ENCODE measurements around the gene CCRL2.
"Not testable (repeated sequence)": the region's sequence is repeated elsewhere in the genome, so short reads cannot be mapped to it uniquely, and the experiment has no call there.

Gene CCRL2

DNA sequence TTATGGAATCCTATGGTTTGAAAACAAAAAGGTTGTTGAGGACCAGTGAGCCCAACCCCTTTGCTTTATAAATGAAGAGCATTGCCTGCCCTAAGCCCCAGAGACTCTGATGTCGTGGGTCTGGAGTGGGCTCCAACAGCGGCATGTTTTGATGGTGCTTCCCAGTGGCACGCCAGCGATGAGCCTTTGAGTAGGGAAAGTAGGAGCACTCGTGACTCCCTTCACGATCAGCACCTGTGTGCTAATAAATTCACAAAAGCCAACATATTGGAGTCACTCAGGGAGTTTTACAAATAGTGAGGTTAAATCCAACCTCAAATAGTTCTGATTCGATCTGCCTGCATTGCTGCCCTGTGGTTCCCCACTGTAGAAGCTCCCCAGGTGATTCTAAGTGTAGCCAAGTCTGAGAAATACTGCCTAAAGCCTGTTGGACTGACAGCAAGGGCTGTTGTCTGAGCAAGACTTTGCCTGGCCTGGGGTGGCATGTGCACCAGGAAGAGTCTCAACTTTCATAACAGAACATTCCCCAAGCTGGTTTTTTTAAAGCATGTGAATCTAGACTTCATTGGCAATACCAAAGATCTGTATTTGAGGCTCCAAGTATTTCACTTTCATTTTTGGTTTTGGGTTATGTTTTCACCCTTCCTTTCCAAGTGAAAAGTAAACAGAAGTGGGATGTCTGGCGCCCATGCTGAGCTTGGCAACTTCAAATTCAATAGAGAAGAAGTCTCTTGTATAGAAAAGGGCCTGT is 26.4 kb upstream of the CCRL2 start:
- no peak for DNase-seq

DNA sequence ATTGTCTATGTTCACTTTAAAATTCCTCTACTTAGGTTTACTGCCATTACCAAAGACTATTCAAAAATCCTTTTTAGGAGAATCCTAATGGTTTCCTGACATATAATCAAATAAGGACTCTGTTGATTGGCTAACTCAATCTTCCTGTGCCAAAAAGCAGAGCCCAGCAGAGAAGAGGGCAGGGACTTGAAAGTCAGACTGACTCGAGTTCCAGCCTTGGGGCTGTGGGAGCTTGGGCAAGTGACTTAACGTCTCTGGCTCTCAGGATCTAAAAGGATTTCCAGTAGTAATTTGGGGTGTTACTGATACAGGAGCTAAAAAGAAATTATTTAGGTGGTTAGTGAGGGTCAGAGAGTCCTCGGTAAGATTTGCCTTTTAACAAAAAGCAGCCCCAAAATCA is 25.4 kb upstream of the CCRL2 start:
- DNase-seq = no peak

DNA sequence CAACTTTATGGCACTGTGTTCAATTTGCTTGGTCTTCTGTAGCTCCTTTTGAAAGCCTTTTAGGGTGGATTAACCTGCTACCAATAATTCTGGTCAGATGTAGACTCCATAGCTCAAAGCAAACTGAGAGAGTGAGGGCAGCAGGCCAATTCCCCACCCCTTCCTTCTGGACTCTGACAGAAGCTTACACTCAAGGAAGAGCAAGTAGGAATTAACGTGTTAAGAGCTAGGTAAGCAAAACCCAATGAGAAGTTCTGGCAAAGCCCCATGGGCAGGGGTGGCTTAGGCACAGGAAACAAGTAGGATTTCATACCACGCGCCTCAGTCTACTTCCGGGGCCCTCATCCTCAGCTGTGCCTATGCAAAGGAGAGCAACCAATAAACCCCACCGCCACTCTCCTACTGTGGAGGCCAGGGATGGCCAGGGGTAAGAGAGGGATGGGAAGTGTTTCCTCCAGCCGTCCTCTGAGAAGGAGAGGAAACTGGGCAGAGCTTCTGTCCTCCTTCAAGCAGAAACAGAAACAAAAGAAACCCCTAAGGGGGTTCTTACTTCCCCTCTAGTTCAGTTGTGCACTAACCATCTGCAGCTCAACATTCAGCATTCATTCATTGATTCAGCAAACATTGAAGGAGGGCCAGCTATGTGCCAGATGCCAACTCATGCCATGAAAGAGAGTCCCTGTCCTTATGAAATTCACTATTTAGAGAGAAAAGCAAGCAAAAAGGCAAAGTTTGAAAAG is 23.7 kb upstream of the CCRL2 start:
- no peak for DNase-seq

DNA sequence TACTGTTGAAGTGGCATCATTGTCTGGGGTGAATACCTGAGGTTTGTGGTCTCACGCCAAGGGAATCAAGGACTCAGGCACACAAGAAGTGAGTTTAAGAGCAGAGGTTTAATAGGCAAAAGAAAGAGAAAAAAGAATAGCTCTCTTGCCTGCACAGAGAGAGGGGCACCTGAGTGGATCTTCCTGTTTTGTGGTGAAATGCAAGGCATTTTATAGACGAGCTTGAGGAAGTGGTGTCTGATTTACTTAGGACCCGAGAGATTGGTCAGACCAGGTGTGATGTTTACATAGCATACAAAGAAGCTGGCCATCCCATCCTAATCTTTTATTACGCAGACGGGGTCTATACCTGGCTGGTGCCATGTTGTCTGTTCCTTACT is 23.1 kb upstream of the CCRL2 start:
- DNase-seq = no peak

DNA sequence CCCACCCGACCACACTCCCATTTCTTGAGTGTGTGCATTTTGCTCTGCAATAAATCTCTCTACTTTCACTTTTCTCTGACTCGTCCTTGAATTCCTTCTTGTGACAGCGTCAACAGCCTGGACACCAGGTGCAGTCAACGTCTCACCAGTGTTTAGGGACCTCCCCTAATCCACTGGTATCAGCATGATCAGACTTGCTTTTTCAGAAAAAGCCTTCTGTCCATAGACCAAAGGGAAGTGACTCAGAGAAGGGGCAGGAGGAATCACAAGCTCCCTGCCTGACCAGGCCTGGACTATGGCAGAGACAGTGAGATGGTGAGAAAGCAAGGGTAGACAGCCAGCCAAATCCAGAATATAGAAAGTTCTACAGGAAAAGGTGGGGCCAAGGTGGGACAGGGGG is 20.9 kb upstream of the CCRL2 start:
- DNase-seq = no peak

DNA sequence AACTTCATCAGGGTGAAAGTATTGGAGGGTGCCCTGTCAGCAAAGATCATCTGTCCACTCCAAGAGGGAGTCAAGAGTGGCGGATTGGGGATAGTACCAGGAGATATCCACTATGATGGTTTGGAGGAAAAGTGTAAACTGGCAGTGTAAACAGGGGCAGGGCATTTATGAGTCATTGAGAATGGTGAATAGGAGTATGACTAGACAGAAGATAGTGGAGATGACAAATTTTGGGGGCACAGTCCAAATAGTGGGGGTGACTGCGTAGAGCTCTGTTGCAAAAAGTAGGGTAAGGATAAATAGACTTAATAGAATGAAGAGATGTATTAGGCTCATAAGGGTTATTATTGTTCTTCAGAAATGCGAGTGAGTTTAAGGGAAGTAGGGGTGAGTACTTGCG is 18.2 kb upstream of the CCRL2 start:
- DNase-seq = not testable (repeated sequence)

DNA sequence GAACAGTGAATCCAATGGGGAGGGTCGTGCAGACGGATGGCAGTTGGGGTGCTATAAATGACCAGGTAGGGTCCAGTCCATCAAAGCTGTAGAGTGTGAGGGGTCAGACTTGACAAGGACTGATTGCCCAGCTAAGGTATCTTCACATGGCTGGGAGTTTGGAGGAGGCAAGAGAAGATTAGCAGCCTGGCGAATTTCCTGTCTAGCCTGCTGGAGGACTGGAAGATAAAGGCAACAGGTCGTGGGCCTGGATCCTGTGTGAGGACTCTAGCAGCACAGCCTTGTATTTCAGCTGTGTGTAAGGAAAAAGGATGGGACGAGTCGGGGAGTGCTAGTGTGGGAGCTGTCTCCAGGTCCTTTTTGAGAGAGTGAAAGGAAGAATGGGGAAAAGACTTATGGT is 17.8 kb upstream of the CCRL2 start:
- no peak for DNase-seq

DNA sequence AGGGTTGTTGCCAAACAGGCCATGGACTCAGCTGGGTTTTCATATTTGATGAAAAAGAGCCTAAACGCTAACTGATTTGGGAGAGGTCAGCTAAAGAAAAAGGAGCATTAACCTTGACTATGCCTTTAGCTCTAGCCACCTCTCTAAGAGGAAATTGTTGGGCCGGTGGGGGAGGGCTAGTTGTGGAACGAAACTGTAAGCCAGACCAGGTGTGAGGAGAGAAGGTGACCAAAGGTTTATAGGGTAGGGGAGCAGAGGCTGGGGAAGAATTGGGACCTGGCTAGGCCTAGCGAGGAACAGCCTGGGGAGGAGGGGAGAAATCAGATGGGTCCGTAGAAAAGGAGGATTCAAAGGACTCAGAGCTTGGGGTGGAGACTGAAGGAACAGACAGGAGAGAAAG is 15.5 kb upstream of the CCRL2 start:
- DNase-seq = not testable (repeated sequence)

DNA sequence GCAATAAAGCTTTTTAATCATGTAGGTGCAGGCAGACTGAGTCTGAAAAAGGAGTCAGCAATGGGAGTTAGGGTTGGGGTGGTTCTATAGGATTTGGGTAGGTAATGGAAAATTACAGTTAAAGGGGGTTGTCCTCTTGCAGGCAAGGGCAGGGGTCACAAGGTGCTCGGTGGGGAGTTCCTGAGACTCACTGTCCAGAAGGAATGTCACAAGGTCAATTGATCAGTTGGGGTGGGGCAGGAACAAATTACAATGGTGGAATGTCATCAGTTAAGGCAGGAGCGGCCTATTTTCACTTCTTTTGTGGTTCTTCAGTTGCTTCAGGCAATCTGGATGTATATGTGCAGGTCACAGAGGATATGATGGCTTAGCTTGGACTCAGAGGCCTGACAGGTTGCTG is 14.0 kb upstream of the CCRL2 start:
- DNase-seq = no peak

DNA sequence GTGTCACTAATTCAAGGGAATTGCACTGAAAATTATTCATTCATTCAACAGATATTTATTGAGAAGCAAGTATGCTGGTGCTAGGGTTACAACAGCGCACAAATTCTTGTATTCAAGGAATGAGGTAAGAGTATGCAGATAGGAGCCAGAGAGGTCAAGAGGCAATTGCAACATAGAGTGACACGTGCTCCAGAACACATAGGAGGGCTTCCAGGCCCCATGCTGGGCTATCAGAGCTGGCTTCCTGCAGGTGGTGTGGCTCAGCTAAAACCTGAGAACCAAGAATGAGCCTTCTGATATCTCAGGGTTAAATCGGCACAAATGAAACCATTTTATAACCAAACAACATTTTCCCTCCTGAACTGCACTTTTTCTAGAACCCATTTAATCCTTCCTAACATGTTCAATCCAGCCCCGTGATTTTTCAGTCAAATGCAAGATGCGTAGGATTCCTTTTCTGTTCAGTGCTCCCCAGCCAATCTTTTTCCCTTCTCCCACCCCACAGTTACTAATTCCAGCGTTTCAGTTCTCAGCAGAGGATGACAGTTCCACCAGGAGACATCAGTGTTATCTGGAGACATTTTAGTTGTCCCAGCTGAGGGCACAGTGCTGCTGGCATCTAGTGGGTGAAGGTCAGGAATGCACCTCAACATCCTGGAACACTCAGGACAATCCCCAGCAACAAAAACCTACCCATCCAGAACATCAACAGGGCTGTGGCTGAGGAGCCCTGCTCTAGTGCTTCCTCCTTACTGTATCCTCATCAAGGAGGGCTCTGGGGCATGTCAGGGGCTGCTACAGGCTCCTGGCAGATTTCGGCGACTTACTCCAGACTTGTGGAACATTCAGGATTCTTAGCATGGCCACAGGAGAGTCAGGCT is 13.3 kb upstream of the CCRL2 start:
- DNase-seq = no peak

DNA sequence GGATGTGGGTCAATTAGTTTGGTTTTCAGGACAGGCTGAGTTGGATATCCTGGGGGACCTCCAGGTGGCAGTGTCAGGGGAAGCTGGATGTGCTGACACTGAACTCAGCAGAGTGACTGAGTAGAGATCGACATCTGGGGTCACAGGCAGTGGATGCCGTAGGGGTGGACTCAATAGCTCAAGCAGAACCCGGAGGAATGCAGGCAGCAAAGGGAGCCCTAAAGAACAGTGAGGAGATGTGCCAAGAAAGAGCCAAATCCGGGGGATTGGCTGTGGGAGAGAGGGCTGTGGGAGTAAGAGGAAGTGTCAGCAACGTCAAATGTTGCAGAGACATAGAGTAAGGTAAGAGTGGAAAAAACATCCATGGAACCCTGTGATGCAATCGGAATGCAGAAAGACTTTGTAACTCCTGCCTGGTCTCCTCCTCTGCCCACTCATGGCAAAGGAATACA is 11.8 kb upstream of the CCRL2 start:
- DNase-seq = no peak

DNA sequence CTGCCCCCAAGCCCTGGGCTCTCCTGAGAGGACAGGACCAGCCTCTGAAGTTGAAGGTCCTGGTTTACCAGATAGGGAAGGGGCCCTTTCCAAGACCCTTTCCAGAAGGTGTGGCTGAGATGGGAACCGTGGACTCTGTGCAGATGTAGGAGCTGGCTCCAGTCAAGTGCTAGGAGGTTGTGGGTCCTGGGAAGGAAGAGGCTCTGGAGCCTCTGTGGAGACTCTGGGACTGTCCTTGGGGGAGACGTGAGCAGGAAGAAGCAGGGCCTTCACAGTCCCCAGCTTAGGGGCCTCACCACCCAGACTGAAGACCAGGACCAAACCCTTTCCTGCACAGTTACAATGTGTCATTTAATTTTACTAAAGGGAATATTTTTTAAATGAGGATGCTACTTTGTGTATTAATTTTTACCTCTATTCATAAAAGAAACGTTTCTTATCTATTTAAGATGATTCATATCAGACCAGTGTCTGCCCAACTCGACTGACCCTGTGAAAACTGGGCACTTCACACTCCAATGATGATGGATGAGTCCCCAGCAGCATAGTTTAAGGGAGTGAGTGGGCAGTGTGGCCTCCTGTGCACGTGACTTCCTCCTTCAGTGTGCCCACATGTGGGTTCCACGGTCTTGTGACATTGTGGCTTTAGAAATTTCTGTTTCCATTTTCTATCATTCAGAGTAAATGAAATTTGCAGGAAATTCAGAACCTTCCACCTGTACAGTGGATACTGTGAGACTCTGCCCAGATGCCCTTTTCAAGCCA is 11.1 kb upstream of the CCRL2 start:
- DNase-seq = no peak

DNA sequence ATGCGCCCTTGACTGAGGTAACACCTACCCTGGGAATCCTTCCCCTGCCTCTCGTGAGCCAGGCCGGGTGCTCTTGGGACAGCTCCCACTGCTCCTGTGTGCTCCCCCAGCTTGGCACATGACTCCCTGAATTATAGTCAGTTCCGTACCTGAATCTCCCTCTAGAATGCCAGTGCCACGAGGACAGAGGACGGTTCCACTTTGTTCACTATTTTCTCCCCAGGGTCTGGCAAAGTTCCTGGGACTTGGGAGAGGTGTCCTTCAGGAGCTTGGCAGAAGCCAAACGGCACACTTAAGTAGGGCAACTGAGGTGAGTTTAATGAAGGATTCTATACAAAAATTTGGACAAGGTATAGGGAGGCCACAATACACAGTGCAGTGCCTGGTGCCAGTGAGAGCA is 9.9 kb upstream of the CCRL2 start:
- no peak for DNase-seq

DNA sequence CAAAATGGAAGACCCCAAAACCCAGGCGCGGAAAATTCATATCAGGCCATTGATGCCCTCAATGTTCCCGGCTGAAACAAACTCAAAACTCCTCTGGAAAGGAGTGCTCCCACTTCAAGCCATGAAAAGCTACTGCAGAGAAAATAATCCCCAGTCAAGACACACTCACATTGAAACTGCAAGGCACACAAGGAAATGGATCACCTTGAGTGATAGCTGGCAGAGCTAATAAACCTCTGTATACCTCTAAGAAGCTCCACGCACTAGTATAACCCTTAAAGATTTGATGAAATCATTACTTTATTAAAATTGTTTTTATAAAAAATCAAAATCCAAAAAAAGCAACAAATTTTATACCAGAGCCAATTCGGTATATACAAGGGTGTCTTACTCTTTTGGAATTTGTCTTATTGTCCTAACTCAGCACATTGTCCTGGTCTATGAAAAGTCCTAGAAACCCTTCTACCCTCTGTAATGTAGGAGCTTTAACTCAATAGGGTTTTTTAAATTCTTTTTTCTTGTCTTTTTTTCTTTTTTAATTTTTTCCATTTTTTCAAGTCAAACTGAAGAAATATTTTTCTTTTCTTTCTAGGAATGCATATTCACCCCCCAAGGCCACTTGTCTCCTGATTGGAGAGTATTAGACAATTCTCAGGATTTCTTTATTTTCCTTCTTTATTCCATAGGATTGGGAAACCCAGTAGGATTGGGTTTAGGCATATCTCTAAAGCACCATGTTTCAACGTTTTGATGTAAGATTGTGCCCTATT is 8.7 kb upstream of the CCRL2 start:
- DNase-seq = no peak

DNA sequence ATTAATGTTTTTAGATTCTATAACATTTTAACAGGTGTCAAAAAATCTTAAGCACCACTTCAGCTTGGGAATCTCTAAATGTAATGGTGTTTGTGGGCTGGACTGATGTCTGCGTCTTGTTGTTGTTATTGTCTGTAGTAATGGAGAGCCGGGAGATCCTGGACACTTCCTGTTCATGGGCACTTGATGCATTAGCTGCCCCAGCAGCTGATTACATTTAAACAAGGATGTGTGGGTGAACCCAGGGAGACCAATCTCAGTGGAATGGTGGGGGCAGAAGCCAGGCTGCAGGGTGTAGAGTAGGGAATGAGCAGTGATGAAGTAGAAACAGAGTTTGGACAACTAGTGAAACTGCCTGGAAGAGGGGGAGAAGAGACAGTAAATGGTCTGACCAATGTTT is 8.0 kb upstream of the CCRL2 start:
- DNase-seq = no peak

DNA sequence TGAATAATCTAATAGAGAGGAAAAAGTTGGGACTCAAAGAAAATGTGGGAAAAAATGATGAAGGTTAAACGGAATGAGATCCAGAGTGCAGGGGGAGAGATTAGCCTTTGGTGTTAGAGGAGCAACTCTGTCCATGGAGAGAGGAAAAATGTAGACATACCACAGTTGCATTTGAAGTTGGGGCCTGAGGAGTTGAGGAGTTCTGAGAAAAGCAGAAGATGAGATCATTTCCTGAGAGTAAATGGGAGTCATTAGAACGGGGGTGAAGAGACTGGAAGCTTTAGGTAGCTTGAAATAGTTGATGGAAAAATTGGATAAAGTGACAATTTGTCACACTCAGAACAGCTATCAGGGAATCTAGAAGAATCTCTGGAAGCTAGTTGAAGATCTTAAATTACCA is 7.5 kb upstream of the CCRL2 start:
- no peak for DNase-seq

DNA sequence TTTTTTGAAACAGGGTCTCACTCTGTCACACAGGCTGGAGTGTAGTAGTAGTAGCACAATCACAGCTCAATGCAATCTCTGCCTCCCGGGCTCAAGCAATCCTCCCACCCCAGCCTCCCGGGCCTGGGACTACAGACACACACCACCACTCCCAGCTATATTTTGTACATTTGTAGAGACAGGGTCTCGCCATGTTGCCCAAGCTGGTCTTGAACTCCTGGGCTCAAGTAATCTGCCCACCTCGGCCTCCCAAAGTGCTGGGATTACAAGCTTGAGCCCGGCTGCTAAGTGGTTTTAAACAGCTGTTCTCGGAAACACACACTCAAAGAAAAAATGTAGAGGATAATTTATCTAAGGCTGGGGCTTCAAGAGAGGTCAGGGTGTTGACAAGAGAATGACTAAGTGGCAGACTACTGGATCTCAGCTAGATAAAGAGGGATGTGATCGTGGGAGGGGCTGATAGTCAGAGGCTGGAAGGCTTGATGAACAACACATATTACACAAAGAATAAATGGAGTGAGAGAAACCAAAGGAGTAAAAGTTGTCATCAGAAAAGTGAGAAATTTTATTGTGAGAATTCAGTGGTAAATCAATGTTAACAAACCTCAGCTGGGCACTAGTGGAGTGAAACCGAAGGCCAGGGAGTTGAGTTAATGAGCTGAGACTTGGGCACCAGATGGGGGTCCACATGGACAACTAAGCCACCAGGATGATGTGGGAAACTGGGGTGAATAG is 6.9 kb upstream of the CCRL2 start:
- no peak for DNase-seq

DNA sequence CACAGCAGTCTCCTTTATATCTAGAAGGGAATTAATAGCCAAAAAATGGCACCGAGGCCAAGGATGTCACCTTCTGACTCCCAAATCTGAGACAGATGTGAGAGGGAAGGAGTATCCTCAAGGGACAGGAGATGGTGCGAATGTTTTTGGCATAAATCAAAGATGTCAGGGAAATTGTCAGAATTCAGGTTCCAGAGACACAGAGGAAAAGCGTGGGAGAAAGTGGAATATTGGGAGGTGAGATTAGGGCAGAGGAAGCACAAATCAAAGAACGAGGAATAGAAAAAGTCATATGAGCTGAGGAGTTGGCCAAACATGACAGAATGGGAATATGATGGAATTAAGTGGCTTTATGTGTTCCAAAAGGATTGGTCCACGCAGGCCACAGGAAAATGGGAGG is 6.2 kb upstream of the CCRL2 start:
- no peak for DNase-seq

DNA sequence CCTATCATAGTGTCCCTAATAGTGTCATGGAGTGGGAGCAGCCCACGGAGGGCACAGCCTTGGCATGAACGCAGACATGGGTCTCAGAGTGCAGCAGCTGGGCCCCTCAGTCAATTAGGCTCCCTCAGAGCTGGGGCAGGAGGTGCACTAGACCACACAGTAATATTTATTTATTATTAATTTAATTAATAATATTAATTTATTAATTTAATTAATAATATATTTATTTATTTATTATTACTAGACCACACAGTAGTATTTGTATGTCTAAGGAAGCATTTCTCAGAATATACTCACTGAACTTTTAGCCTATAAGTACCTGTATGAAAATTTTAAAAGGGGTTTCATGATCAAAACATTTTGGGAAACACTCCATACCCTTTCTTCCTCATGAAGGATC is 5.5 kb upstream of the CCRL2 start:
- no peak for DNase-seq

DNA sequence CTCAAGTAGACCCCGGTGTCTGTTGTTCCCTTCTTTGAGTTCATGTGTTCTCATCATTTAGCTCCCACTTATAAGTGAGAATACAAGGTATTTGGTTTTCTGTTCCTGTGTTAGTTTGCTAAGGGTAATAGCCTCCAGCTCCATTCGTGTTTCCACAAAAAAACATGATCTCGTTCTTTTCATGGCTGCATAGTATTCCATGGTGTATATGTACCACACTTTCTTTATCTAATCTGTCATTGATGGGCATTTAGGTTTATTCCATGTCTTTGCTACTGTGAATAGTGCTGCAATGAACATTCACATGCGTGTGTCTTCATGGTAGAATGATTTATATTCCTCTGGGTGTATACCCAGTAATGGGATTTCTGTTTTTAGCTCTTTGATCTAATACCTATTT is 4.2 kb upstream of the CCRL2 start:
- not testable (repeated sequence) for DNase-seq

DNA sequence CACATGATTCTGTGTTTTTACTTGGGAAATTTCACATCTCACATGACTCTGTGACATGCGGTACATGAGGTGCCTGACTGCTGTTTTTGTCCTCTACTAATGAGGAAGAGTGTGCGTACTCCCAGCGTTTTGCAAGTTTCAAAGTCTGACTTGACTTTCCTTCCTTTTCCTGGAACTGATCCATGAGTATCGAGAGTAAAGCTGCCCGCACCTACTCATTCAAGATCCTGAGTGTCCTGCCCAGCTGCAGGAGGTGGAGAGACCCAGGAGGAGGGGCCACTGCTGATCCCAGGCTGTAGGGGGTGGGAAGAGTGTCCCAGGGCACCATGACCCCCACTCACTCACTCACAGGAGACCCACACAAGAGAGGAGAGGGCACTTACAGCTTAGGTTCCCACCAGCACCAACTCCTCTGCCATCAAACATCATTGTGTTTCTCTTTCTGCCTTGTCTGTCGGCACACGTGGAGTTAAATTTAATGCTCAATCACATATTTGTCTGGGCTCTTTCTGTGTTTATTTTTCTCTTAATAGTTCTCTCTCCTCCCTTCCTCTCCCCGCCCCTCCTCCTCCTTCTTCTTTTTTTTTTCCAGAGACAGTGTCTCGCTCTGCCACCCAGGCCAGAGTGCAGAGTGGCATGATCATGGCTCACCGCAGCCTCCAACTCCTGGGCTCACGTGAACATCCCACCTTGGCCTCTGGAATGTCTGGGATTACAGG is 1.6 kb upstream of the CCRL2 start:
- DNase-seq = no peak
